Left renal cortex interstitium (tissue), 4 donors: ENCODE results near the gene AIFM2. TPM values are rescaled to one million over a fixed set of nuclear protein-coding genes. Genes with fewer than 3 reads are reported as not detected.
"Not testable (repeated sequence)": the region's sequence is repeated elsewhere in the genome, so short reads cannot be mapped to it uniquely, and the experiment has no call there.

Source experiments
- DNase-seq, 4 donors: peaks; one replicate each; pipeline ENCODE4 v3.0.0-alpha.2; 2013; ENCODE audit warnings: low read depth in 4 of 4, low spot score in 2 of 4, missing footprints in 1 of 4
- polyA plus RNA-seq, 4 donors: library from polyadenylated mRNA; unstranded; fragments of 120-200 nt; gene quantifications; one replicate each; pipeline ENCODE4 v1.2.1, GENCODE V29; 2013; ENCODE audit not compliant: insufficient read length in 4 of 4

The AIFM2 gene
- polyA plus RNA-seq, 4 donors = 4.2 to 8.3 (median 6.4) TPM

DNA sequence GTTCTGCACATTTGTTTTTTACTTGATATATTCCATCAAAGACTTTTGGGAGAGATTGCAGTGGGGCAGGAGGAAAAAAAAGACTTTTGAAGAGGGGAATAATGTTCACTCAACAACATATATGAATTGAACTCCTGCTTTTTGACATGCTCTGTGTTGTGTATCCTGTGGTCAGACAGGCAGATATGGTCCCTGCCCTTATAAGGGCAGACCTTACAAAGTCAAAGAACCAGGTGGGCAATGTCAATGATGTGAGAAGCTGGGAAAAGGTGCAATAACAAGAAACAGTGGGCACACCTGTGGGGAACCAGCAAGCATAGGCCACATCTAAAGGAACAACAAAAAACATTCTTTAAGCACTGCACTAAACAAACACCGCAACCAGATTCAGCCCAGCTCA is 8.2 kb downstream of the AIFM2 start:
- DNase-seq = no peak

DNA sequence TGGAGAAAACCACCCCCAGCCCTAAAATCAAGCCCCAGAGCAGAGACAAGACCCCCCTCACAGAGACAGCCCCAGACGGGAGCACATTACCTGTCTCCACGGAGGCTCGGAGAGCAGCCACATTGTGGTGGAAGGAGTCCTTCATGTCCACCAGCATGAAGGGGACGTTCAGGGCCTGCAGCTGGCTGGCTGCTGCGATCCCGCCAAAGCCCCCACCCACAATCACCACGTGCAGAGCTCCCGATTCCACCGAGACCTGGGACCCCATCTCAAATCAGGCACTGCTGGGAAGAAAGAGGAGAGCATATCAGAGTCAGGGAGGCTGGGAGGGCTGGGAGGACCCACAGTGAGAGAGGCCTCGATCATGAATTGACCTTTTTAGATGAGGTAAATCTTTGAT is 8.8 kb downstream of the AIFM2 start:
- DNase-seq = no peak

GRCh38 chr10:70123166-70123565 is 9.5 kb downstream of the AIFM2 start:
- DNase-seq = not testable (repeated sequence)

GRCh38 chr10:70122742-70123141 is 9.9 kb downstream of the AIFM2 start:
- DNase-seq = no peak

- DNase-seq = no peak
Measured at GRCh38 chr10:70121281-70121949, 11.2 kb downstream of the AIFM2 start.

GRCh38 chr10:70120417-70120816 is 12.2 kb downstream of the AIFM2 start:
- DNase-seq = no peak

DNA sequence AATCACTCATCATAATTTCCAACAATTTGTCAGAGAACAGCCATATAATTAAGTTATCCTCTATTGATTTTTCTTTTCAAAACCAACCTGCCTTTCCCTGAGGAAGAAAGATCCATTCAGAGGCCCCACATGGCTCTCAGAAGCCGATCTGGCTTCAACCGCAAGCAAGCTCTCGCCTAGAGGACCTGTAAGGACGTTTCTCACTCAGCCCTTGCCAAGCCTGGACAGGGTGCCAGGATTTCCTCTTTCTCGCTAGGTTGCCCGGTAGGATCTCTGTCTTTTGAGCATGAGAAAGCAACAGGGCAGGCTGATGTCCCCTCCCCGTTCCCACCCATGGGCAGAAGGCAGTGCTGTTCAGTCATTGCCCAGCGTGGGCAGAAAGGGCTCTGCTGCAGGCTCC is 13.0 kb downstream of the AIFM2 start:
- DNase-seq = no peak

GRCh38 chr10:70119197-70119596 is 13.4 kb downstream of the AIFM2 start:
- DNase-seq = no peak

DNA sequence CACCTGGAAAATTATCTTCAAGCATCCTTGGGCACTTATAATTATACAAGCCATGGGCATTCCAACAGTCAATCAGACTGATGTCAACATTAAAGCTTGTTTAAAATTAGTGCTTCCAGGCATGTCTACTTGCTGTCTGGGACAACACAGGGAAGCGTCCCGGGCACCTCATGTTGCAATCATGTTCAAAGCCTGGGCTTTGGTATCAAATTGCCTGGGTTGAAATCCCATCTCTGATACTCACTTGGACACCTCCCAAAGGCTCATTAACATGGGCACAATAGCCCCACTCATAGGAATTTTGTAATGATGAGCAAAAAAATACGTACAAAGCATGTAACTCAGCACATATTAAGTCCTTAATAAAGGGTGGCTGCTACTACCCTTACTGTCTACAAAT is 14.4 kb downstream of the AIFM2 start:
- DNase-seq = no peak

DNA sequence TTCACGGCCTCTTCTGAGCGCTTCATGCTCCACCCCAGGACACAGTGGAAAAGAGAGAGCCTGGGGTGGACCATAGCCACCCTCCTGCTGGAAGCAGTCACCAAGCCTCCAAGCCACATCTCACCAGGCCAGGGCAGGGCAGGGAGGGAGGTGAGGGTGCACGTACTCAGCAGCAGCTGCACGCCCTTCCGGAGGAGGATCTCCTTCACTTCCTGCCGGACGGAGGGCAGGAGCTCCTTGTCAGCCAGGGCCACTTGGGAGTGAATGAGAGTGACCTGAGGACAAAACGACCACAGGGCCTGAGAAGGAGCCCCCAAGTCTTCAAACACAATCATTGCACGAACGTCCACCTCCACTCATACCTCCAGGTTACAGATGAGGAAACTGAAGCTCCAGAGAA is 15.0 kb downstream of the AIFM2 start:
- DNase-seq = no peak

DNA sequence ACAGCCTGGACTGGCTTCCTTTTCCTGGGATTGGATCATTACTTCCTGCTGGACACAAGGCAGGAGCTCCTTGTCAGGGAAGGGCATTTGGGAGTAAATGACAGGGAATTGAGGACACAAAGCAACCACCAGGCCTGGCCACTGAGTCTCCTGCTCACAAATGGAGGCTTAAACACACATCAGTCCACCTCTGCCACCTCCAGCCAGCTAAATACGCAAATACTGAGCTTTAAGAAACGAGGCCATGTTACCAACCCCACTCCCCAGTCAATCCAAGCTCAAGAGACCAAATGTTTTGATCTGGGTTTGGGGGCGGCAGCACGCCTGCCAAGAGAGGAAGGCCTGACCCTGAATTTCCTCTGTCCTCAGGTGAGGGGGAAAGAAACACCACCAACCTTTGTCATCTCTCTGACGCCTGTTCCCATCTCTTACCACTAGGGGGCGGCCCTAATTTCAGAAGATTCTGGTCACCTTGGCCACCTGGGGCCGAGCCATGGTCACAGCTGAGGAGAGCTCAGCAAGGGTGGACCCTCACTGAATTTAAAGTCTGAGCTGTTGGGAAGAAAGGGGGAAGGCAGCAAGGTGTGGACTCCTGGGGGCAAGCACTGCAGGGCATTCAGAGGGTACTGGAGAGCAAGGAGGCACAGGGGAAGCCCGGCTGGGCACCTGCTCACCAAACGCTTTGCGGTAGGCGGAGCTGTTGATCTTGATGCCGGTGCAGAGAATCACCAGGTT is 16.5 kb downstream of the AIFM2 start:
- DNase-seq = no peak

DNA sequence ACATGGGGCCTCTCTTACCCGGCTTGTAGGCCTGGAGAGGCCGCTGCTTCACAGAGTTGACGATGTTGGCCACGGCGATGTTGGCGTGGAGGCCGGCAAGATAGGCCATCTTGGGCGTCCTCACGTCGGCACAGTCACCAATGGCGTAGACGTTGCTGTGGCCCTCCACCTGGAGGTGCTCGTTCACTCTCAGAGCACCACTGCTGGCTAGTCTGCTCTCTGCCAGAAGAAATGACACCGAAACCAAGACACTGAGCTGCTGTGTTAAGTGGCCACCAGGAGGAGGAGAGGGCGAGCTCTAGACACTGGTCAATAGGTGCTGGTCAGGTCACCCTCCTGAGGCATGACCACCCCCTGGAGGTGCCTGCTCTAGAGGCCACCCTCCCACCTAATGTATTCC is 17.7 kb downstream of the AIFM2 start:
- DNase-seq = no peak

DNA sequence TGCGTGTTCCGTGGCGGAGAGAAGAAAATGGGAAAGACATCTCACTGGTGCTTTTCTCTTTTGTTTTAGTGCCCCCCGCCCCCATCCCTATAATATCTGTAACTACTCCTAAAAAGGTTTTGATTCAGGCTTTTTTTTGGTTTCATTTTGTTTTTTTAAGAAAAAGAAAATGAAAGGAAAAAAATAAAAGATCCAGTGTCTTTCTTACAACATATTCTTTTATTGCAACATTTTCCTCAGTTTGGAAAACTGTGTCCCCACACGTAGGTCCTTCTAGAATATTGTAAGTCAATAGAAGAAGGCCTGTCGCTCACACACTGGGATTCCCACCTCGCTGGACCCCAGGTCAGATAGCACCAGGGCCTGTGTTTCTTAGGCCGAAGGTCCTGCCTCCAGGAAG is 20.6 kb downstream of the AIFM2 start:
- no peak for DNase-seq

GRCh38 chr10:70111496-70111895 is 21.1 kb downstream of the AIFM2 start:
- no peak for DNase-seq

- no peak for DNase-seq
Measured at GRCh38 chr10:70109064-70109729, 23.4 kb downstream of the AIFM2 start.

GRCh38 chr10:70106958-70107791 is 25.4 kb downstream of the AIFM2 start:
- no peak for DNase-seq

DNA sequence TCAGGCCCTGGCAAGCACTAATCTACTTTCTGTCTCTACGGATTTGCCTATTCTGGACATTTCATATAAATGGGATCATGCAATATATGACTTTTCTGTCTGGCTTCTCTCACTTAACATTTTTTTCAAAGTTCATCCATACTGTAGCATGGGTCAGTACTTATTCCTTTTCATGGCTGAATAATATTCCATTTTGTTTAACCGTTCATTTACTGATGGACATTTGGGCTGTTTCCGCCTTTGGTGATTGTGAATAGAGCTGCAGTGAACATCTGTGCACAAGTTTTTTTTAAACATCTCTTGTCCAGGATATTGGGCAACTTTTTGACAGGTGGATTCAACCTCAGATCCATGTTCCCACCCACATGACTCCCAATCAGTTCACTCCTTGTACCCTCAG is 31.0 kb downstream of the AIFM2 start:
- DNase-seq = no peak

DNA sequence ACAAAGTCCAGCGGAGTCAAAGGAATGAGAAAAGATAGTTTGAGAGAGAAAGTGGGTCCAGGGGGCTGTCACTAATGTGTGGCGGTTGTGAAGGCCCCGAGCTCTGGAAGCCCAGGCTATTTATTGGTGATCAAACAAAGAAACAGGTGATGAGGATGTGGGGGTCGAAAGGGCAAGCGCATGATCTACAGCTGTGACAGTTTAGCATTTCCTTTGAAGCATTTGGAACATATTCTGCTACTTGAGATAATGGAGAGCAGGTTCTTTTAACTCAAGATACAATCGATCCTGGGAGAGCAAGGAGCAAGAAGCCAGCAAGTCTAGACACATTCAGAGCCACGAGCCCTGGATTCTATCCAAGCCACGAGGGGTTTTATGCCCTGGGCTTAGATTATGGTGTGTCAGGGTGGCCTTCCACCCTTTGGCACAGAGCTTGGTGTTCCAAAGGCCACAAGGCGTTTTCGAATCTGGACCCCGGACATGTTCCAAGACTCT is 31.5 kb downstream of the AIFM2 start:
- DNase-seq = not testable (repeated sequence)

DNA sequence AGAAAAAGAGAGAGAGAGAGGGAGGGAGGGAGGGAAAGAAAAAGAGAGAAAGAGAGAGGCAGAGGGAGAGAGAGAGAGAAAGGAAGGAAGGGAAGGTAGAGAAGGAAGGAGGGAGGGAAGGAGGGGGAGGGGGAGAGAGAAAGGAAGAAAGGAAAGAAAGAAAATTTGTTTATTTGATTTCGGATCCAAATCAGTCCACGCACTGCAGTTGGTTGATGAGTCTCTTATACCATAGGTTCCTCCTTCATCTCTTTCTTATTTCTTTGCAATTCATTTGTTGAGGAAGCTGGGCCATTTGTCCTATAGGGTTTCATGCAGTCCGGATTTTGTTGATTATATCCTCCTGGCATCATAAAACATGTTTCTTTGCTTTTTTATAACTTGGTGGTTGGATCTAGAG is 34.4 kb downstream of the AIFM2 start:
- no peak for DNase-seq

GRCh38 chr10:70097459-70097858 is 35.2 kb downstream of the AIFM2 start:
- DNase-seq = no peak
